GM19025 (cell line): ENCODE data around the gene SLC23A1.
"Not testable (repeated sequence)": the region's sequence is repeated elsewhere in the genome, so short reads cannot be mapped to it uniquely, and the experiment has no call there.

Experiments used
- ATAC-seq: cut with Tn5 transposase; IDR thresholded peaks from one replicate; pipeline ENCODE4 v1.9.1; 2021; ENCODE audit warnings: mild to moderate bottlenecking, low read depth, moderate library complexity; ENCODE audit not compliant: unreplicated experiment

SLC23A1 gene

DNA sequence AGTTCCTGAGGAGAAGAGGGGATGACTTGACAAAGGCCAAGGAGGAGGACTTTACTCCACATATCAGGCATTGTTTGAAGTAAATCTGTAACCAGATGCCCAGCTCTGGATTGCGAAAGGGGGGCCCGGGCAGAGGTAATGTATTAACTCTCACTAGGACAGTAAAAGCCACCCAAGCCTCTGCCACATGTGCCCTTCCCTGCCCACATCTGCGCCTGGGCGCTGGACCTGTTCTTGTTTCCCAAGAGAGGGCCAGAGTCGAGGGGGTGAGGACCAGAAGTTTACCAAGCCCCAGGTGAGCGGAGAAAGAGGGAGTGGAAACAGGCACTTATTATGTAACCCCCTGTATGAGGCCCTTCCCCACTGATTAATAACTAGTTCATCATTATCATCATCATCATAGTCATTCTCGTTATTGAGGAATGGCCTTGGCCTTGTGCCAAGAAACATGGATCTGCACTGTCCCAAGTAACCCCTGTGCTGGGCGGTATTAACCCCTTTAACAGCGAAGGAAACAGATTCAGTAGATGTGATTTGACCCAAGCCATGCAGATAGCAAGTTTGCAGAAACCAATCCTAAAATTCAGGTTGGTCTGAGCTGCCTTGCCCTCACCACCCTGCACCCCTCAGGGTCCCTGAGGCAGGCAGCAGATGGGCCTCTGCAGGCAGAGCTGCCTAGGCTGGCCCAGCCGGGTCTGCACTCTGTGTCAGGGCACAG, at the start of gene SLC23A1:
TSS of gene SLC23A1 (minus strand) at position 23 of the 718 bp plus-strand sequence. CDS start 44 bp downstream, outside the sequence.
- ATAC-seq: no peak

DNA sequence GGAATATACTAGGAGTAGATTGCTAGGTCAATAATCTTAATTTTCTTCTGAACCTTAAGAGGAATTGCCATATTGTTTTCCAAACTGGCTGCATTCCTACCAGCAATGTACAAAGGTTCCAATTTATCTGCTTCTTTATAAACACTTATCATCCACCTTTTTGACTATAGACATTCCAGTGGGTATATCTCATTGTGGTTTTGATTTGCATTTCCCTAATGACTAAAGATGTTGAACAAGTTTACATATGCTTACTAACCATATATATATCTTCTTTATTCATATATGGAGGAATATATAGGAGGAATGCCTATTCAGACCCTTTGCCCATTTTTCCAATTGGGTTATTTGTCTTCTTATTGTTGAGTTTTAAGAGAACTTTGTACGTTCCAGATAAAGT, 48.6 kb upstream of the SLC23A1 start:
- ATAC-seq: no peak

GRCh38 chr5:139430015-139430414, 46.9 kb upstream of the SLC23A1 start:
- no peak for ATAC-seq

DNA sequence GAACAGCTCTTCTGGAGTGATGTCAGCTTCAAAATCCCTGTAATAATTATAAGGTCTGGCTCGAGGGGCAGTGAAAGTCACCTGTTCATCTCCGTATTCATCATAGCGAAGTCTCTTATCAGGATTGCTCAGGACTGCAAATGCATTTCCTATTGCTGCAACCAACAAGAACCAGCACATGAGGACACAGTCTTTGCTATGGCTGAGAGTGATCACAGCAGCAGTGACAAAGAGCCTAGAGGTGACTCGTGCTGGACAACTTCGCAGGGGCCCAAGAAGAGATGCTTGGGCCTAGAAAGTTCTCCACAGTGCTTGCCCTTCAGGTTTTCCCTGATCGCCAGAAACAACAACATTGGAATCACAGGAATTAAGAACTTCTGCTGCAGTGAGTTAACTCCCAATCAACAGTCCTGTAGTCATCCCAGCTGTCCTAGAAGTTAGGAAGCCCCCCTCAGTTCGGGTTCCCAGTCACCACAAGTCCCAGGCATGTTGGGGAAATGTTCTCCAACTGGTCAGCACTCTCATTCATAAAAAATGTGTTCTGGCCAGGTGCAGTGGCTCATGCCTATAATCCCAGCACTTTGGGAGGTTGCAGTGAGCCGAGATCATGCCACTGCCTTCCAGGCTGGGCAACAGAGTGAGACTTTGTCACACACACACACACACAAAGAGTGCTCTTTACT, 43.2 kb upstream of the SLC23A1 start:
- no peak for ATAC-seq

DNA sequence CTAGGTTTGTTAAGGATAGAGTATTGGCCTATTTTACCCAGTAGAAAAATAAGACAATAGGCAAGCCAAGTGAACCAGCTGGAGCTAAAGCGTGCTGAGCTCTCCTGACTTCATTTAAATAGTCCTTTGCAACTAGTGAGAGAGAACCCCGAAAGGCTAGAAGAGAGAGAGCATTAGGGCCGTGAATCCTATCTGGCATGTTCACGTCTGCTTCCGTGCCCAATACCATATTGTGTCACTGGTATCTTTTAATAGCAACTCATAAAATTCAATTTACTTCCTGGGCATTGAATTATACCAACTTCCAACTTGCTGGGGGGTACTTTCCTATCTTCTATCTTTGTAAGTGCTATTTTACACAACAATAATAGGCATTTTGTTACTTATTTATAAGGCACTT, 42.4 kb upstream of the SLC23A1 start:
- ATAC-seq: no peak

- no peak for ATAC-seq
Observed at GRCh38 chr5:139422307-139422893, 39.3 kb upstream of the SLC23A1 start.

DNA sequence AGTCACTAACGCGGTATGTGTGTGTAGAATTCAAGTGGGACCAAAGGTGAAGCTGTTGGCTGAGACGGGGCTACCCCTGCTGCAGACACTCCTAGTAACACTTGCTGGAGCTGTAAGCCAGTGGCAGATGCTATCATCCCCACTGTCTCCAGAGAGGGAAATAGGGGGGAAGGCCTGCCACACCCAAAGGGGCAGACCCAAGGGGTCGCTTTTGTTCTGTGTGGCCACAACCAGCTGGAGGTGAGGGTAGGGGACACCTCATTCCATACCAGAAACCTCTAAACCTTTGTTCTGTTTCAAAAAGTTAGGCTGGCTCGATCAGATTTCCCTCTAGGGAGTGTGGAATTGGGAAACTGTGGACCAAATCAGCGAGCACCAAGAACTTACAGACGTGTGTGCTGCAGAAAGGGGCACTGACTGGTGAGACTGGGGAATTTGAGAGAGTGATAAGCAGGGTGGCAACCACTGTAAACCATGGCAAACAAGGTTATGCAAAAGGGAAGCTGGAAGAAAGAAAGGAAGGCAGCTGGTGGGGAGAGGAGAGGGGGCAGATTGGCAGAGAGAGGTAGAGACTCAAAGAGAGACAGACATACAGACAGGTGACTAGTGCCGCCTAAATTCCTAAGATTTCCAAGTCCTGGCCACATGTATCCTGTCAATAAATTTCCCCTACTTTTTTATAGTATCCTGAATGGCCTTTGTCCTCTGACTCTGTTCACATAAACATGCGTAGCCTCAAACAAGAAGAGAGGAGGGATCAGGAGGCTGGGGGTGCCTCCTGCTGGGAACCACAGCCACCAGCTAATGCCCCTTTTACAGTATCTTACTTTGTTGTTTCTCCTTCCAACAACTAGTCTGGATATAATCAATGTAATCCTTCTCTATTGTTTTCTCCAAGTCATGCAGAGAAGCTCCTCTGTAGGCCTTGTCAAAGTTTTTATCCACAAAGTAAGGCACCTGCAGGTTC, 36.4 kb upstream of the SLC23A1 start:
- ATAC-seq: no peak

DNA sequence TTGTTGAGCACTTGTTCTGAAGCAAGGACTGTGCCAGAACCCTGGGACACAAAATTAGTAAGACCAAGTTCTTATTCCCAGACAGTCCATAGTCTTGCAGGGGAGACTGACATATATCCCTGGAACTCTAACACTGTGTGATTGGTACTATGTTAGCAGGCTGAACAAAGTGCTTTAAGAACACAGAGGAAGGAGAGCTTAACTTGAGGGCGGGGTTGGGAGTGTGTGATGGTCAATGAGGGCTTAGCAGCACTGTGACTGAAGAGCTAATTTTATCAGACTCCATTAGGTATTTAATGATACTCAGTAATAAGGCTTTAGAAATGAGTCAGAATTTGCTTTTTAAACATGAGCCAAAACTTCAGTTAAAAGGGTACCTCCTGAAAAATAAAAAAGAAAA, 35.7 kb upstream of the SLC23A1 start:
- no peak for ATAC-seq

DNA sequence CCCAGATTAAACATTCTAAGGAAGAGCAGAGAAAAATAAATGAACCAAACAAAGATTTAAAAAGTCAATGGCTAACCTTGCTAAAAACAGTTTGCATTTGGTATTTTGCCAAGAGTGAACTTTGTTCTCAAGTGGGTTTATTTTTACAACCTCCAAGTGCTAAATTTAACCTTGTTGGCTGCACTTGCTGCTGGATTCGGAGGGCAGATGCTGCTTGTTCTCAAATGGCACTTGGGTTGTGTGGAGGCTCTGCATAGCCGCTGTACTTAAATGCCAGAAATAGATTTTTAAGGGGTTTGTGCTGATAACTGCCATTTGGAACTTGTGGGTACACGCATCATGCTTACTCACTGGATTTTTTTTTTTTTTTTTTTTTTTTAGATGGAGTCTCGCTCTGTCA, 34.1 kb upstream of the SLC23A1 start:
- ATAC-seq: no peak

- ATAC-seq: no peak
Observed at GRCh38 chr5:139416651-139417050, 33.6 kb upstream of the SLC23A1 start.

GRCh38 chr5:139415869-139416268, 32.8 kb upstream of the SLC23A1 start:
- no peak for ATAC-seq

- ATAC-seq: no peak
Observed at GRCh38 chr5:139415221-139415861, 32.2 kb upstream of the SLC23A1 start.

DNA sequence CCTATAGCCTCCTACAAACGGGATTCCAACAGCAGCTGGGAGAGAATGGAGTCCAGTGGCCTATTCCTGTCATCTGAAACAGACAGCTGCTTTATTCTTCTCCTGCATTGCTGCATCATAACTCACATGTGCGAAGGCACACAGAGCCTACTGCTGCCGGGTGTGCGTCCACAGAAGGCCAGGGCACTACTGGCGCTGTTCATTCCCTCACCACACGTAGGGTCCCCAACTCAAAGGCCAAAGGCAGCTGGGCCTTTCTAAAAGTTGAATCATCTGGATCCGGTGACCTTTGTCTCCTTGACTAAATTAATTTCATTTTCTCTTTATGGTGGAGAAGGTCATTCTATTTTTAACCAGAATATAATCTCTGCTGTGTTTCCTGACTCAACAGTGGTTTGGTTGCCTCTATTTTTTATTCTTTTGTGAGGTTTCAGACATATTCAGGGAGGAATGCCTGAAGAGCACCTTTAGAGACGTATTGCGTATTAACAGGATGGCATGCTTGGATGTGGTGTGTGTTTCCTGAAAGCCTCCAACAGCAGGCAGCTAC, 31.6 kb upstream of the SLC23A1 start:
- ATAC-seq: peak; percentile 7

- peak; percentile 59 for ATAC-seq
Observed at GRCh38 chr5:139413963-139414362, 30.9 kb upstream of the SLC23A1 start.

- ATAC-seq: no peak
Observed at GRCh38 chr5:139413153-139413552, 30.1 kb upstream of the SLC23A1 start.

DNA sequence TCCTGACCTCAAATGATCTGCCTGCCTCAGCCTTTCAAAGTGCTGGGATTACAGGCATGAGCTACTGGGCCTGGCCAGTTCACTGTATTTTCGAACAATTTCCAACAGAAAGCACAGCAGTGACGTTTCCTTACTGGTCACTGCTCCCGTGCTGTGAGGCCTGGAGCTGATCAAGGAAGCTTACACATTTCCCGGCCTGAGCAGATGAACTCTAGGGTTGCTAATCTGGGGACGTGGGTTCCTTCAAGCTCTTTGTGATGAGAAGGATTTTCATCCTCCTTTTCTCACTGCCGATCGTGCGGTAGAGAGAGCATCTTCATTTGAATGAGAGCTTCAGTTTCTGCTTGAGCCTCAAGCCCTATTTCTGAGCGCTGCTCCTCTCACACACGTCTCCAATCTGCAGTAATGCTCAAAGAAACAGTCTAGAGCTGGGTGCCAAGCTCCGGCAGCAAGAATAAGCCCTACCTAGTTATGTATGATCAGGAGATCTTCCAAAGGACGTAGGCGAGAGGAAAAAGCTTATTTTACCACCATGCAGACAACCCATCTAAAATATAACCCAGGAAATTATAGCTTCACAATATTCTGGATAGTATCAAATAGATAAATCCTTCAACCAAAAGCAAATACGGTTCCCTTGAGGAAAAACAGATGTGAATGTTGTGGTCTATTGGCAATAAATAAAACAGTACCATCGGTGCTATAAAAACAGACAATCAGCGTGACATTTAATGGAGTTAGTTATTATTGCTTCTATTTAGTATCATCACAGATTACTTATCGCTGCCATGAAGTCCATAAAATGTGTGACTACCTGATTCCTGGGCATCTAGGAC, 28.1 kb upstream of the SLC23A1 start:
- no peak for ATAC-seq

- ATAC-seq: no peak
Observed at GRCh38 chr5:139410121-139410992, 27.3 kb upstream of the SLC23A1 start.

DNA sequence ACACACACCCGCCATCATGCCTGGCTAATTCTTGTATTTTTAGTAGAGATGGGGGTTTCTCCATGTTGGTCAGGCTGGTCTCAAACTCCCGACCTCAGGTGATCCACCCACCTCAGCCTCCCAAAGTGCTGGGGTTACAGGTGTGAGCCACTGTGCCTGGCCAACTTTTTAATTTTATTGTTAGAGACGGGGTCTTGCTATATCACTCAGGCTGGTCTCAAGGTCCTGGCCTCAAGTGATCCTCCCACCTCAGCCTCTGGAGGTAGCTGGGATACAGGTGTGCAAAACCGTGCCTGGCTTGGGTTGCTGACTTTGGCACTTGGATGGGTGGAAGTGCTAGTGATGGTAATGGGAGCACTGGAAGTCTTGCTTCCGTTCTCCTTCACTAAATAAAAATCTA, 26.0 kb upstream of the SLC23A1 start:
- ATAC-seq: not testable (repeated sequence)
